Neuronal stem cell (in vitro differentiated cells): Measurements from ENCODE around the gene ABCA3.
"Not testable (repeated sequence)": the region's sequence is repeated elsewhere in the genome, so short reads cannot be mapped to it uniquely, and the experiment has no call there.

Source experiments
- DNase-seq: peaks from one replicate; pipeline ENCODE4 v3.0.0-alpha.2; 2013; ENCODE audit warnings: low spot score
- H2AFZ ChIP-seq: one replicate; pipeline ENCODE4 v1.6.1; 2013; ENCODE audit warnings: mild to moderate bottlenecking, low read length, inconsistent platforms
- H2AK5ac ChIP-seq: 2 replicates; pipeline ENCODE4 v1.6.1; 2013; ENCODE audit warnings: low read depth, mild to moderate bottlenecking, inconsistent platforms, low read length, moderate library complexity, mixed read lengths
- H2BK120ac ChIP-seq: 2 replicates; pipeline ENCODE4 v1.6.1; 2013; ENCODE audit warnings: low read depth, mild to moderate bottlenecking, inconsistent platforms, low read length, moderate library complexity, mixed read lengths
- H2BK12ac ChIP-seq: one replicate; pipeline ENCODE4 v1.6.1; 2013; ENCODE audit warnings: low read length, inconsistent platforms
- H2BK15ac ChIP-seq: 2 replicates; pipeline ENCODE4 v1.6.1; 2013; ENCODE audit warnings: mild to moderate bottlenecking, low read length, inconsistent platforms, mixed read lengths
- H2BK5ac ChIP-seq: one replicate; pipeline ENCODE4 v1.6.1; 2013; ENCODE audit warnings: inconsistent platforms, mild to moderate bottlenecking, low read length, moderate library complexity
- H3K14ac ChIP-seq: one replicate; pipeline ENCODE4 v1.6.1; 2013; ENCODE audit warnings: low read length, inconsistent platforms
- H3K18ac ChIP-seq: 2 replicates; pipeline ENCODE4 v1.6.1; 2013; ENCODE audit warnings: low read length, inconsistent platforms
- H3K23ac ChIP-seq: 2 replicates; pipeline ENCODE4 v1.6.1; 2013; ENCODE audit warnings: low read depth, mild to moderate bottlenecking, mixed read lengths, low read length, inconsistent platforms; ENCODE audit not compliant: poor library complexity
- H3K27ac ChIP-seq: replicated peaks from 3 replicates; pipeline ENCODE4 v1.5.1; 2013; ENCODE audit warnings: low read length, inconsistent platforms
- H3K27me3 ChIP-seq, 3 experiments: 2 replicates each; pipeline ENCODE4 v1.6.1; 2013; ENCODE audit warnings: low read length in 3 of 3, mild to moderate bottlenecking in 2 of 3, inconsistent platforms in 1 of 3, low read depth in 1 of 3, mixed read lengths in 1 of 3, moderate library complexity in 1 of 3; ENCODE audit not compliant: control insufficient read depth in 3 of 3, insufficient read depth in 3 of 3
- H3K36me3 ChIP-seq, 2 donors: replicated peaks in 1 of 2; 2 replicates each; pipeline ENCODE4 v1.6.1; 2013; ENCODE audit warnings: low read length in 2 of 2; ENCODE audit not compliant: control insufficient read depth in 2 of 2, insufficient read depth in 2 of 2
- H3K4ac ChIP-seq: 2 replicates; pipeline ENCODE4 v1.6.1; 2013; ENCODE audit warnings: inconsistent platforms, mild to moderate bottlenecking, low read length, moderate library complexity
- H3K4me1 ChIP-seq, 2 donors: 1 replicate in 1 of 2; 2 replicates in 1 of 2; pipeline ENCODE4 v1.6.1; 2013; ENCODE audit warnings: low read length in 2 of 2, low read depth in 1 of 2; ENCODE audit not compliant: control insufficient read depth in 2 of 2, insufficient read depth in 1 of 2
- H3K4me2 ChIP-seq: one replicate; pipeline ENCODE4 v1.6.1; 2013; ENCODE audit warnings: mild to moderate bottlenecking, low read length, inconsistent platforms; ENCODE audit not compliant: insufficient read depth, poor library complexity, severe bottlenecking
- H3K4me3 ChIP-seq, 2 donors: 2 replicates each; pipeline ENCODE4 v1.5.1; 2013; ENCODE audit warnings: low read length in 2 of 2, mild to moderate bottlenecking in 2 of 2, inconsistent platforms in 1 of 2, moderate library complexity in 1 of 2
- H3K79me1 ChIP-seq: one replicate; pipeline ENCODE4 v1.6.1; 2013; ENCODE audit warnings: low read depth, mild to moderate bottlenecking, inconsistent platforms, low read length, moderate library complexity
- H3K9ac ChIP-seq: one replicate; pipeline ENCODE4 v1.6.1; 2013; ENCODE audit warnings: mild to moderate bottlenecking, low read depth, low read length, inconsistent platforms; ENCODE audit not compliant: poor library complexity
- H3K9me3 ChIP-seq, 2 donors: replicated peaks in 1 of 2; 2 replicates each; pipeline versions ENCODE3 to v1.6.1; 2013; ENCODE audit warnings: low read length in 2 of 2, mild to moderate bottlenecking in 2 of 2, inconsistent platforms in 1 of 2, low read depth in 1 of 2, mixed read lengths in 1 of 2, moderate library complexity in 1 of 2; ENCODE audit not compliant: control insufficient read depth in 2 of 2, insufficient read depth in 1 of 2
- H4K8ac ChIP-seq: one replicate; pipeline ENCODE4 v1.6.1; 2013; ENCODE audit warnings: low read depth, mild to moderate bottlenecking, inconsistent platforms, low read length, moderate library complexity
- H4K91ac ChIP-seq: one replicate; pipeline ENCODE4 v1.6.1; 2013; ENCODE audit warnings: low read length, low read depth, mild to moderate bottlenecking, inconsistent platforms; ENCODE audit not compliant: poor library complexity
- WGBS, 2 donors: extraction: QIAGEN DNeasy Blood & Tissue Kit; methylation state at CpG; one replicate each; pipeline ENCODE4 v1.1.7; 2013; ENCODE audit warnings: missing lambda C conversion rate in 2 of 2, mixed read lengths in 1 of 2; ENCODE audit not compliant: insufficient read length in 2 of 2, insufficient replicate concordance in 1 of 2; ENCODE audit errors: extremely low coverage in 2 of 2; 5-methylcytosine and 5-hydroxymethylcytosine counted together

ABCA3 gene

GRCh38 chr16:2243031-2243528, 97.4 kb downstream of the ABCA3 start:
- H3K27ac ChIP-seq: no peak overlapping the region
- no peak overlapping the region for H2AK5ac ChIP-seq
- H2BK120ac ChIP-seq: no peak overlapping the region
- H3K79me1 ChIP-seq: peaks cover 4% of the 10 kb centered on the region
- DNase-seq: no peak
- no peak overlapping the region for H3K9ac ChIP-seq
- H2BK12ac ChIP-seq: no peak overlapping the region
- H4K91ac ChIP-seq: no peak overlapping the region
- H3K27me3 ChIP-seq: no peaks in the 10 kb centered on the region
- no peak overlapping the region for H3K4me3 ChIP-seq
- no peak overlapping the region for H3K4me2 ChIP-seq
- no peaks in the 10 kb centered on the region for H3K9me3 ChIP-seq
- H3K4ac ChIP-seq: no peak overlapping the region
- WGBS, 2 donors: no CpG with 5 or more reads among the region's 19 CpGs
- H2BK5ac ChIP-seq: no peak overlapping the region
- H3K23ac ChIP-seq: no peak overlapping the region
- H2BK15ac ChIP-seq: no peak overlapping the region
- H3K4me1 ChIP-seq: peaks cover 0 to 3% of the 10 kb centered on the region in 2 donors
- no peak overlapping the region for H3K18ac ChIP-seq
- H2AFZ ChIP-seq: no peak overlapping the region
- H4K8ac ChIP-seq: no peak overlapping the region
- peaks cover 42 to 82% of the 10 kb centered on the region in 2 donors for H3K36me3 ChIP-seq
- no peak overlapping the region for H3K14ac ChIP-seq

- H3K4me2 ChIP-seq: no peak overlapping the region
- no peak for DNase-seq
- no peak overlapping the region for H4K91ac ChIP-seq
- peaks cover 0 to 6% of the 10 kb centered on the region in 2 donors for H3K4me1 ChIP-seq
- H2BK120ac ChIP-seq: no peak overlapping the region
- H3K27ac ChIP-seq: no peak overlapping the region
- H3K9ac ChIP-seq: no peak overlapping the region
- no peak overlapping the region for H2AK5ac ChIP-seq
- H3K4ac ChIP-seq: no peak overlapping the region
- no peak overlapping the region for H3K23ac ChIP-seq
- H3K79me1 ChIP-seq: peaks cover 5% of the 10 kb centered on the region
- H3K14ac ChIP-seq: no peak overlapping the region
- no peak overlapping the region for H2BK15ac ChIP-seq
- peaks cover 0 to 4% (median under 1%) of the 10 kb centered on the region in 3 experiments for H3K27me3 ChIP-seq
- H3K9me3 ChIP-seq: no peaks in the 10 kb centered on the region
- H3K36me3 ChIP-seq: peaks cover 42 to 82% of the 10 kb centered on the region in 2 donors
- no peak overlapping the region for H2BK5ac ChIP-seq
- H4K8ac ChIP-seq: no peak overlapping the region
- no peak overlapping the region for H2BK12ac ChIP-seq
- WGBS, 2 donors: no CpG with 5 or more reads among the region's 11 CpGs
- no peak overlapping the region for H3K18ac ChIP-seq
- no peak overlapping the region for H2AFZ ChIP-seq
- no peak overlapping the region for H3K4me3 ChIP-seq
Measured at GRCh38 chr16:2242598-2242997, 97.9 kb downstream of the ABCA3 start.

GRCh38 chr16:2240331-2240730, 100.2 kb downstream of the ABCA3 start:
- H3K4ac ChIP-seq, H3K4me3 ChIP-seq, H2BK120ac ChIP-seq, H3K14ac ChIP-seq, H2AFZ ChIP-seq, H3K27ac ChIP-seq, H3K9me3 ChIP-seq, H3K9ac ChIP-seq, H2BK15ac ChIP-seq, H2AK5ac ChIP-seq, H3K79me1 ChIP-seq, H4K91ac ChIP-seq, H3K4me2 ChIP-seq, H3K23ac ChIP-seq, H3K18ac ChIP-seq, DNase-seq, H4K8ac ChIP-seq, H2BK12ac ChIP-seq, H2BK5ac ChIP-seq: not testable (repeated sequence)
- no CpG with 5 or more reads among the region's 9 CpGs for WGBS, 2 donors
- H3K36me3 ChIP-seq: peaks cover 33 to 73% of the 10 kb centered on the region in 2 donors
- peaks cover 0 to 16% of the 10 kb centered on the region in 2 donors for H3K4me1 ChIP-seq
- peaks cover 0 to 22% (median 7%) of the 10 kb centered on the region in 3 experiments for H3K27me3 ChIP-seq

GRCh38 chr16:2238838-2239675, 101.5 kb downstream of the ABCA3 start:
- Histone ChIP-seq H2AK5ac (peak overlapping the region; percentile 46), H2BK120ac (no peak overlapping the region), H4K8ac (no peak overlapping the region), H3K4me3 (no peak overlapping the region), H2BK15ac (no peak overlapping the region), H3K27ac (no peak overlapping the region), H3K36me3 (peaks cover 30 to 72% of the 10 kb centered on the region in 2 donors), H3K14ac (peak overlapping the region; percentile 21), H3K4ac (no peak overlapping the region), H3K4me1 (peaks cover 0 to 16% of the 10 kb centered on the region in 2 donors), H3K23ac (peak overlapping the region; percentile 93), H3K27me3 (peaks cover 0 to 22% (median 7%) of the 10 kb centered on the region in 3 experiments), H2BK12ac (no peak overlapping the region), H3K9me3 (peaks cover 0 to 1% of the 10 kb centered on the region in 2 donors), H2AFZ (no peak overlapping the region), H2BK5ac (no peak overlapping the region), H3K4me2 (no peak overlapping the region), H3K79me1 (peaks cover 10% of the 10 kb centered on the region), H3K18ac (peak overlapping the region; percentile 38), H4K91ac (no peak overlapping the region), H3K9ac (no peak overlapping the region)
- no CpG with 5 or more reads among the region's 15 CpGs for WGBS, 2 donors
- no peak for DNase-seq
